Mesenteric fat pad (tissue), 1 donor: ENCODE data around the gene AZGP1. TPM values are rescaled to one million over a fixed set of nuclear protein-coding genes. Genes with fewer than 3 reads are reported as not detected.
"Not testable (repeated sequence)": the region's sequence is repeated elsewhere in the genome, so short reads cannot be mapped to it uniquely, and the experiment has no call there.

Source experiments
- DNase-seq: peaks from one replicate; pipeline ENCODE4 v3.0.0-alpha.2; 2020; ENCODE audit warnings: low spot score
- total RNA-seq: library from RNA; stranded (reverse); fragmentation: NEBNext Ultra II Directional; extraction: Animal tissue kit (Norgen Biotek cat#: 25700); gene quantifications from one replicate; pipeline ENCODE4 v1.2.1, GENCODE V29; 2021
- donor health status: DM: yes; HTN: yes; CAD: no.

AZGP1 gene
- total RNA-seq, 1 donor from 2014 or later: 76.2 TPM

DNA sequence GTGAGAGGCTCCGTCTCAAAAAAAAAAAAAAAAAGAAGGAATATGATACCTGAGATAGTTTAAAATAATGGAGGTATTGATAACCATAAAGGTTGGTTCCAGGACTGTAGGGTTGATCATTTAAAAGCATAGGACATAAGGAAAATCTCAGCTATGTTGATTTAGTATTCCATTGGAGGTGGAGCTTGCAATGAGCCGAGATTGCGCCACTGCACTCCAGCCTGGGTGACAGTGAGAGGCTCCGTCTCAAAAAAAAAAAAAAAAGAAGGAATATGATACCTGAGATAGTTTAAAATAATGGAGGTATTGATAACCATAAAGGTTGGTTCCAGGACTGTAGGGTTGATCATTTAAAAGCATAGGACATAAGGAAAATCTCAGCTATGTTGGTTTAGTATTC is 23.2 kb downstream of the AZGP1 start:
- DNase-seq: not testable (repeated sequence)

DNA sequence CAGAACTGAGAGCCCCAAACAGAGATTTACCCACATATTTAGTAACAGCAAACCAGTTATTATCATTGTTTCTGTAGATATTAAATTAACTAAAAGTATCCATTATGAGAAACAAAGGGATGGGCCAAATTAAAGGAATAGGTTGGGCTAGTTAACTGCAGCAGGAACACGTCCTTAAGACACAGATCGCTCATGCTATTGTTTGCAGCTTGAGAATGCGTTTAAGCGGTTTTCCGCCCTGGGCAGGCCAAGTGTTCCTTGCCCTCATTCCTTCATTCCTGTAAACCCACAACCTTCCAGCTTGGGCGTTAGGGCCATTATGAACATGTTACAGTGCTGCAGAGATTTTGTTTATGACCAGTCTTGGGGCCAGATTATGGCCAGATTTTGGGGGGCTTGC is 25.0 kb downstream of the AZGP1 start:
- not testable (repeated sequence) for DNase-seq

DNA sequence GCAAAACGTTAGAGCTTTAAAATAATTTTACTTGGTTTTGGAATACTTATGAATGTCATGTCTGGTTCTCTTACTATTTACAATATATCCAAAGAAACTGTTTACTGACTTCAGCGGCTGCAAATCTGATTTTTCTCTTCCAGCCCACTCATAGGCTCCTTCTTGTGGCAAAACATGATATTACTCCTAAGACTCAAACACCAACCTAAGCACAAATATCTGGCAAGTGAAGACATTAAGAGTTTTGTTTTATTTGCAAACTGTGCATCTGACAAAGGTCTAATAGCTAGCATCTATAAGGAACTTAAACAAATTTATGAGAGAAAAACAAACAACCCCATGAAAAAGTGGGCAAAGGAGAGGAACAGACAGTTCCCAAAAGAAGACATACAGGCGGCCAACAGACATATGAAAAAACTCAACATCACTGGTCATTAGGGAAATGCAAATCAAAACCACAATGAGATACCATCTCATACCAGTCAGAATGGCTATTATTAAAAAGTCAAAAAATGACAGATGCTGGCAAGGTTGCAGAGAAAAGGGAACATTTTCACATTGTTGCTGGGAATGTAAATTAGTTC is 26.1 kb downstream of the AZGP1 start:
- DNase-seq: no peak

DNA sequence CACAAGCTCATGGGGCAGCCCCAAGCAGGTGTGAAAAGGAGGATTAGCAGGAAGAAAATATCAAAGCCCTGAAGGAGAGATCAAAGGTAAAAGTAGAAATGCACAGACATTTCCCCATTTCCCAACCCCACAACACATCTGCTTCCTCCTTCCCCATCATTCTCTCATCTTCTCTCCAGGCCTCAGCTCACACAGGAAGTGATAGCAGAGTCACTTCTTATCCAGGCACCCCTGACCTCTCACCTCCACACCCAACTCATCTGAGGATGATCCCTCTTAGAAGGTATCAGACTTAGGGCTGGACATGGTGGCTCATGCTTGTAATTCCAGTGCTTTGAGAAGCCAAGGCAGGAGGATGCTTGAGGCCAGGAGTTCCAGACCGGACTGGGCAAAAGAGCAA is 28.2 kb downstream of the AZGP1 start:
- DNase-seq: no peak

DNA sequence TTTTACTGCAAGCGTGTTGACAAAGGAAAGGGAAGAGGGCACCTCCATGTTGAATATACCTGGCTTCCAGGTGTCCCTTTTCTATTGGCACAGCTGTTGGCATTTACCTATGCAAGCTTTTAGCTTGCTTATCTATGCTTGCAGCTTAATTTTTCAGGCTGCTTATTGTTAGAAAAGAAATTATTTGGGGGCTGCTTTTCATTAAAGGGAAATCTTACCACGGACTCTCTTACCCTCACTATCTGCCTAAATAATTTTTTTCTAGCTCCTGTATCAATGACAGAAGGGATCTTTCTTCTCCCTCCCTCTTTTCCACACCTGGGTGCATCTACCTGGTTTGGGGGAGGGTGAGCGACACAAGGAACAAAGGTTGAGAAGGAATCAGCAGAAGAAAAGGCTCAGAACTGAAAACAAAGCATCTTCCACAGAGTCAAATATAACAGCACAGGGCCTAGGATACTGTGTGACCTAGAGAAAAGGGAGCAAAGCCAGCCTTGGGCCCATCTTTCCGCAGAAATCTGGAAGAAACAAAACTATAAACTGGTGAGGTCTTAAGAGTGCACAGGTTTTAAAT is 31.2 kb downstream of the AZGP1 start:
- no peak for DNase-seq

DNA sequence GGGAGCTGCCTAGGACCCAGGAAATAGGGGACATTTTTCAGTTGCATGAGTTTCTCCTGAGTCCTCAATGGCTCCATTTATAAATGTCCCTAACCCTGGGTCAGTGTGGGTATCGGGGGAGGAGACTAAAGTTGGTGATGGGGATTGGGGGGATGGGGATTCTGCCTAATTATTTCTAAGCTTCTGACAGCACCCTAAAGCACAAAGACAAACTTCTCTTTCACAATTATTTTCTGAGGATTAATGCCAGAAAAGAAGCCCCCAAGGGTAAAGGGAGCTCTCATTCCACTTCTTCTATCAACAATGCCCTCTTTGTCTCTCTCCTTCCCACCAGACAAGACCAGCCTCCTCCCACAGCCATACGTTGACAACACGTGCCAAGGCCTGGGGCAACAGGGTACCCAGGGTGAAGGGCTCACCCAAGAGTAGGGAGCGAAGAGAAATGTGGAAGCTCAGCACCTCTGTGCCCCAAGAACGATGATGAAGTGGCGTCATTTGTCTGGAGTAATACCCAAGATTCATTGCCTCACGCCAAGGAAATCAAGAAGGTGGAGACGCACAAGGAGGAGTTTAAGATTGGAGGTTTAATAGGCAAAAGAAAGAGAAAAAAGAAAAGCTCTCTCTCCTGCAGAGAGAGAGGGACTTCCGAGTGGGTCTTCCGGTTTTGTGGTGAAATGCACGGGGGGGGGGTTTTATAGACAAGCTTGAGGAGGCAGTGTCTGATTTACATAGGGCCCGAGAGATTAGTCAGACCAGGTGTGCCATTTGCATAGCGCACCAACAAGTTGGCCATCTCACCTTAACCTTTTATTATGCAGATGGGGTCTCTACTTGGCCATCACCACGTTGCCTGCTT is 32.0 kb downstream of the AZGP1 start:
- no peak for DNase-seq

DNA sequence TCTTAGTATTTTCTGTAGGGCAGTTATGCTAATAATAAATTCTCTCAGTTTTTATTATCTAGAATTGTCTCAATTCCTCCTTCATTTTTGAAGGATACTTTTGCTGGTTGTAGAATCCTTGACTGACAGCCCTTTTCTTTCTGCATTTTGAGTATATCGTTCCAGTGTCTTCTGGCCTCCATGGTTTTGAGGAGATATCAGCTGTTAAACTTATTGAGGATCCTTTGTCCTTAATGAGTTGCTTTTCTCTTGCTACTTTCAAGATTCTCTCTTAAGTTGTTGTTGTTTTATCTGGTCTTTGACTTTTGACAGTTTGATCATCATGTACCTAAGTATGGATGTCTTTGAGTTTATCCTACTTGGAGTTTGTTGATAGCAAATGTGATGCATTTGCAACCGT is 37.5 kb downstream of the AZGP1 start:
- DNase-seq: no peak

DNA sequence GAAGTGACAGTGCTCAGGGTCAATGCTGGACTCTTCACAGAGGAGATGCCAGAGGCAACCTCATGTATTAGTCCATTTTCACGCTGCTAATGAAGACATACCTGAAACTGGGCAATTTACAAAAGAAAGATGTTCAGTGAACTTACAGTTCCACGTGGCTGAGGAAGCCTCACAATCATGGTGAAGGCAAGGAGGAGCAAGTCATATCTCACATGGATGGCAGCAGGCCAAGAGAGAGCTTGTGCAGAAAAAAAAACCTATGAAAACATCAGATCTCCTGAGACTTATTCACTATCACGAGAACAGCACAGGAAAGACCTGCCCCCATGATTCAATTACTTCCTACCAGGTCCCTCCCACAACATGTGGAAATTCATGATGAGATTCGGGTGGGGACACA is 40.8 kb downstream of the AZGP1 start:
- DNase-seq: not testable (repeated sequence)

DNA sequence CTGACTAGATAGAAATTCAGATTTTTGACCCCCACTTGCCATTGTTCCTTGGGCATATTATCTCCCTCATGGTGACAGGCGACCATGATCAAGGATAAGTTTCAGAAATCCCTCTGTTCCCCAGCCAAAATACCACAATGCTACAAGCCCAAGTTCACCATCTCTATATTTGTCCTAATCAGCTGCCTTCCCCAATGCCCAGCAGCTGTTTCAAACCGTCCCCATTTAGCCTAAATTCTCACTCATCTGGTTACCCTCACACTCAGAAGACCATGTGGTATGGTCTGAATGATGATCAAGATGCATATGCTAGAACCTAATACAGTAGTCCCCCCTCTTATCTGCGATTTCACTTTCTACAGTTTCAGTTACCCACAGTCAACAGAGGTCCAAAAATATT is 45.5 kb downstream of the AZGP1 start:
- no peak for DNase-seq

DNA sequence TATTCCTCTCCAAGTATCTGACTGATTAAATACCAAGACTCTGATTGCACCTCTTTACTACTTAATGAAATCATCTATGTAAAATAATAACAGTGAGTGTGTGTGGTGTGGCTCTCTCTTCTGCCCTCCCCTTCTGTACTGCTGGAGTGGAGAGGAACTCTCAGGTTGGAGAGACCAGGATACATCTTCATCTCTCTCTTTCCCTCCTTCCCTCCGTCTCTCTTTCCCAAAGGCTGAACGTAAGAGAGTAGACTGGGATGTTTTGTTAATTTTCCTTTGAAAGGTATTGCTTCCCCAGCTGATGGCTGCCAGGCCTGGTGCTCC is 46.1 kb downstream of the AZGP1 start:
- DNase-seq: no peak

DNA sequence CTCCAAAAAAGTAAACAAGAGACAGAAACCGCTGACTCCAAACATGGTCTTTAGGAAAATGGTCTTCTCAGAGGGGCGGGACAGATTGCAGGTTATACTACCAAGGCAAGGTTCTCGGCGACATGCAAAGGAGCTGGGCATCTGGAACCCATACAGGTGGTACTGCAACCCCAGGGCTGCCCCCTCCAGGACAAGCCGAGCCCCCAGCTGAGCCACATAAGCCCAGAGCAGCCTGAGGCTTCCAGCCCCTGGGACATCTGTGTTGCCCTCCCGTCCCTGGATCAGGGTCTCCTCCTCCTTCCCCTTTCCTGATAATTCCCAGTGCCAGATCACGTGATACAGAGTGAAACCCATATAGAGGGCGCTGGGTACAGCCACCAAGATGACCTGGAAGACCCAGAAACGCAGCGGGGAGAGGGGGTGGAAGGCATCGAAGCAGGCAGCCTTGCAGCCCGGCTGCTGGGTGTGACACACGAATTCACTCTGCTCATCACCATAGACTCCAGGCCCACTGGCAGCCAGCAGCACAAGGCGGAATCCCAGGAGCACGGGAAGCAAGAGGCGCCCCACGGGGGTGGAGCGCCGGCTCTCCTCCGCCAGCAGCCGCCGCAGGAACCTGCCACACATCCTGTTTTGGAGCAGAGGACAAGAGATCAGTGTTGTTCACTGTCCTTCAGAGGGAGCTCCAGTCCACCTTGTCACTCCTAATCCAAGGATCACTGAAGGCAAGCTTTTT is 46.7 kb downstream of the AZGP1 start, which contains the start of gene GJC3:
Gene GJC3 (minus strand): TSS at position 627 of the 736 bp plus-strand sequence. CDS start 0 bp downstream, at position 627.
- DNase-seq: no peak

DNA sequence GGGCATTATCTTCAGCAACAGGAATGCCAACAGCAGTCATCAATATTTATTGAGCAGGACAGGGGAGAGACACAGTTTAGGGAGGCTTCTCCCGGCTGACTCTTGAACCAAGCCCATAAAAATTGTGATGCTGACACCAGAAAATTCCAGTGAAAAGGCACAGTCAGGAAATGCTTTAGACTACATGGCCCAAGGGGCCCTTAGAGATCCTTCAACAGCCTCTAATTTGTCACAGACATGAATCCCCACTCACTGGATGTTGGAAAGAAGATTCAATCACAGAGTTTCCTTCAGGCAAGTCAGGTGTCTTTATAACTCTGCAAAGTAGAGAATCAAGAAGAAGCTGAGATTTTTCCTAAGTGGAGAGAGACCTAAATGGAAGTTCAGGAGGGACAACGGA is 47.6 kb downstream of the AZGP1 start:
- no peak for DNase-seq

DNA sequence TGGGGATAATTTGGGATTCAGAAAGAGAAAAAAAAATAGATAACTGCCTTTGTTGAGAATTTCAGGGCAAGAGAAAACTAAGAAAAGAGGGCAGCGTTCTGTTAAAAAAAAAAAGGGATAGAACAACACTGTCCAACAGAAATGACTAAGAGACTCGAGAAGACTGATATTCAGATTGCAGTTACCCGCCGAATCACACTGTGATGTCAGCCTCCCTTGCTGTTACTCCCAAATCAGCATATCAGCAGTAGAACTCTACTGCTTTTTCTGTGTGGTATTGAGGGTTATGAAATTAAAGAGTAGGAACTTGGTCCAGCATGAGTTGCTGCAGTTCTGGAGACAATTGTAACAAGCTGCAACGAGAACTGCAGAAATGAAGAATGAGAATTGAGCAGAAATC is 48.3 kb downstream of the AZGP1 start:
- DNase-seq: no peak

DNA sequence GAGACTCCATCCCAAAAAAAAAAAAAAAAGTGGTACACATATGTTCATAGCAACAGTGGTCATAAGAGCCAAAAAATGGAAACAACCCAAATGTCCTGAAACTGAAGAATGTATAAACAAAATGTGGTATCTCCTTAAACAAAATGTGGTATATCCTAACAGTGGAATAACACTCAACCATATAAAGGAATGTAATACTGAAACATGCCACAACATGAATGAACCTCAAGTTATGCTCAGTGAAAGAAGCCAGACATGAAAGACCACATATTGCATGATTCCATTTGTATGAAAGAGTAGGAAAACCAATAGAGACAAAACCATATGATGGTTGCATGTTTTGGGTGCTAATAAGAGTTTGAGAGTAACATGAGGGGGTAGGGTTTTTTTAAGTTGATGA is 49.5 kb downstream of the AZGP1 start:
- DNase-seq: no peak

DNA sequence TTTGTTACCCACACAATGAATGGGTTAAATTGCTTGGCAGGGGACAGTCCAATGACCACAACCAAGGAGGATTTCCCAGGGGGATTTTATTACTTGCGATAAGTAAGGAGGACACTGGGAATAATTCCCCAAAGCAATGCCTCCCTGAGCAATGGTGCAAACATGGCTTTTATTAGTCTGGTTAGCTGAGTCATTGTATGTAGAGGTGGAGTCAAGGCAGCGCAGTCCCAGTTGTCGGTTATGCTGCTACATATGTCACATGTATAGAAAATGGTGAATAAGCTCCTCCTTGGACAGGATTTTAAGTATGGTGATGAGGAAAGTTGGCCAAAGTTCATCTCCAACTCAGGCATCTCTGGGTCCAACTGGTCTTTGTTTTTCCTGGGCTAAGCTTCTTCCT is 52.6 kb downstream of the AZGP1 start:
- DNase-seq: no peak

DNA sequence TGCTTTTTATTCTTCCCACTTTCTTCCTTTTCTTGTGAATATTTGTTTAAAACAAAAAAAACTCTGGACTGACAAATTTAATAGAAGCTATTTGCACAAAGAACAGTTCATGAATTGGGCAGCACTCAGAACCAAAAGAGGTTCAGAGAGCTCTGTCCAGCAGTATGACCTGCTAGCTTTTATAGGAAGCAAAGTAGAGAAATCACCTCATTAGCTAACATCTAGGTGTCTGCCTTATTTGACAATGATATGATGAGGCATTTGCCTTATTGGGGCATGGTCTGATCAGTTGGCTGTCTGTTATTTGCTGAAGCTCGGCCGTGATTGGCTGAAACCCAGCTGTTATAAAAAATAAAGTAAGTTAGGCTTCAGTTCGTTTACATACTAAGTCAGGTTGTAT is 55.7 kb downstream of the AZGP1 start:
- no peak for DNase-seq

DNA sequence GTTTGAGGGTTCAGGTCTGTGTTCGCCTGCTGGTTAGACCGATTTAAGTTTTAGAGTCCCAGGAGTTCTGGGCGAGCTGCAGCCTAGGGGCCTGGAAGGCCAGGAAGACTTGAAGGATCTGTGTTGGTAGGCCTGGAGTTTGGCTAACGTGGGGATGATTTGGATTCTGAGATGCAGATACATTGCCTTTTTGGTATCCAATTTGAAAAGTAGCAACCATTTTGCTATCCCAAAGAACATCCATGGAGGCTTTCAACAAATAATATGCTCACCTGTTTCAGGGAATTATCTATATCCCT is 56.1 kb downstream of the AZGP1 start:
- DNase-seq: no peak

DNA sequence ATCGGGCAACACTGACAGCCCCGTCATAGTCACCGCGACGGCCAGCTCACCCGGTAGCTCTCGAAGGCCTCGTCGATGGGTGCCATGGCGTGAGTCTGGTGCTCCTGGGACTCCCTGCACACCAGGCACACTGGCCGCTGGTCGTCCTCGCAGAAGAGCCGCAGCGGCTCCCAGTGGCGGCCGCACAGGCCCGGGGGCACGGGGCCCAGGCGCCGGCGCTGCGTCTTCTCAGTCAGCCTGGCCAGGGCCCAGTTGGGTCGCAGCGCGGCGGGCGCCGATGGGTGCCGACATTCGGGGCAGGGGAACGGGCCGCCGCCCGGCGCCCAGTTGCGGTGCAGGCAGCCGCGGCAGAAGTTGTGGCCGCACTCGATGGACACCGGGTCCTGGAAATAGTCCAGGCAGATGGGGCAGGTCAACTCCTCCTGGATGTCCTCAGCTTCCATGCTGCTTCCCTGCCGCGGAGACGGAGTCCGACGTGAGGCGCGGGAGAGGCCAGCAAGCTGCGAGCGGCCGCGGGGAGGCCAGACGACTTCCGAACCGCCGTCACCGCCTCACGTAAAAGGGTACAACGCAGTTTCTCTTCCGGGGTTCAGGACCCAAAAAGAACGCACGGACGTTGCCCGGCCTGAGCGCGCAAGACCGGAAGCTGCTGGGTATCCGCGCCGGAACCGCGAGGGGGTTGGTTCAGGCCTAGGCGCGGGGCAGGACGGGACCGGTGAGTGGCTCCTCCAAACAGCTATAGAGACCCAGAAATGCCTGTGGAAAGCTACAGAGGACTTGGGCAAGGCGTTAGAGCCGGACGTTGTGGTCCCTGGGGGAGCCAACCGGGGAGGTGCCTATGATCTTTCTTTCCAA is 56.6 kb downstream of the AZGP1 start, which contains the start of gene TRIM4:
Gene TRIM4 (minus strand): TSS at position 572 of the 855 bp plus-strand sequence. CDS start 129 bp downstream, at position 443.
- DNase-seq: peak; percentile 98
